GM19468 (cell line): ENCODE data around the gene ABHD16A.

Experiments
- ATAC-seq: cut with Tn5 transposase; IDR thresholded peaks from one replicate; pipeline ENCODE4 v1.9.1; 2021; ENCODE audit warnings: mild to moderate bottlenecking, moderate library complexity, moderate number of reproducible peaks; ENCODE audit not compliant: unreplicated experiment; ENCODE audit errors: extremely low read depth

The ABHD16A gene

DNA sequence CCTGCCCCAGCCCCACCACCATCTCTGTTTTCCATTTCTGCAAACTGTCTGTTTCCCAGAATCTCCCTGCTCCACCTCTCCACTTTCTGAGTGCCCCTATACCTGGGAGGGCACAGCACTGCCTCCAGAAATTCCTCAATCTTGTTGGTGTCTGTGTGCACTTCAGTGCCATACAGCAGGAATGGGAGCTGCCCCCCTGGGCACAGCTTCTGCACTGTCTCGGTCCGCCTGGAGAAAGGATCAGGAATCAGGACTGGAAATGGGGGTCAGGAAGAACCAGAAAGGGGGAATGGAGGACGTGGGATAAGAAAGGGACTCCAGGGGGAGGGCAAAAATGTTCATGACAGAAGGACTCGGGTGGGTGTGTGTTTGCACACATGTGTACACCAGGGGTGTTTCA, 30.6 kb upstream of the ABHD16A start:
- no peak for ATAC-seq

GRCh38 chr6:31732029-31732428, 28.9 kb upstream of the ABHD16A start:
- ATAC-seq = no peak

DNA sequence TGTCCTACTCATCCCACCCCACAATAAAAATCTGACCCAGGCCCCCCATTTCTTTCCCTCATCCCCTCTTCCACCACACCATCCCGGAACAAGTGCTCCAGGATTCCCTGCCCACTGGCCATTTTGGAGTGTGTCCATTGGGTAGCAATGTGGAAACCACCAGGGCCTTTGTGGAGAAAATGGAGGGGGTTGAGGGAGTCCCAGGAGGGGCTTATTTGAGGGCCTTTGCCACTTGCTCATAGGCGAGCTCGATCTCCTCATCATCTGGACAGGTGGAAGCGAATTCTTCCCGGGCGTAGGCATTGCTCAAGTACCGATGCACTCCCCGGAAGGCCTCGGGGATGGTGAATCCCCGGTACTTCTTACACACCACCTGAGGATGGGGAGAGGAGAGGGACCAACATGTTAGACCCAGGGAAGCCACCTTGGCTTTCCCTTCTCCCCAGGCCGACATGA, 27.5 kb upstream of the ABHD16A start:
- ATAC-seq = no peak

- ATAC-seq = no peak
Measured at GRCh38 chr6:31729979-31730630, 27.0 kb upstream of the ABHD16A start.

GRCh38 chr6:31729515-31729978, 26.4 kb upstream of the ABHD16A start:
- ATAC-seq = no peak

DNA sequence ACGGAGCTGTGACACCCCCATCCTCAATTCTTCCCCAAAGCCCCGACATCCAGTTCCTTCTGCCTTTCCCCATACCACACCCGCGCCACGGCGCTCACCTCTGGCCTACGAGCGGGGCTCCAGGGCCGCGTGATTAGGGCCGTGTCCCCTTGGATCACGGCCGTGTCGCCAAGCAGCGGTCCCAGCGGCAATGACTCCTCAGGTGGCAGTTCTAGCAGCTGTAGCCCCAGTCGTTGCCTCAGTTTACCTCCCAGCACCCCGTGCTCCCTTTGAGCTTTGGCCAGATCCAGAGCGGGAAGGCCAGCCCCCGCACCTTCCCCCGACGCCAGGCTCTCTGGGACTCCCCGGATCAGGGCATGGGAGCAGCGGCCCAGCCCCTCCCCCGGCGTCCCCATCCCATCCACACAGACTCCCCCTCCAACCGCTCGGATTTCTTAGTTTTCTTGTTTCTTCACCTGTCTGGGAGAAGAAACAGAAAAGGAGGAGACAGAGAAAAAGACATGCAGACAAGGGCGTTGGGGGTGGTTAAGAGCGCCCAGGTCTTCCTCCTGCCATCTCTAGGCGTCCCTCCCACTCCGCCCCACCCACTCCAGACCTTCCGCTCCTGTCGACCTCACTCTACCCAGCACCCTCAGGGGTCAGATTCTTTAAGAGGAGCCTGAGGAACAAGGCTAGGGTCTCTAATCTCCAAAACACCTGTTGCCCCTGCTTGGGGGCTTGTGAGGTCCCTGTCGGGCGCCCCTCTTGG, 25.8 kb upstream of the ABHD16A start, which contains the start of gene DDAH2:
Gene DDAH2 (minus strand): TSS at position 533 of the 748 bp plus-strand sequence. CDS start 138 bp downstream, at position 395.
- no peak for ATAC-seq

DNA sequence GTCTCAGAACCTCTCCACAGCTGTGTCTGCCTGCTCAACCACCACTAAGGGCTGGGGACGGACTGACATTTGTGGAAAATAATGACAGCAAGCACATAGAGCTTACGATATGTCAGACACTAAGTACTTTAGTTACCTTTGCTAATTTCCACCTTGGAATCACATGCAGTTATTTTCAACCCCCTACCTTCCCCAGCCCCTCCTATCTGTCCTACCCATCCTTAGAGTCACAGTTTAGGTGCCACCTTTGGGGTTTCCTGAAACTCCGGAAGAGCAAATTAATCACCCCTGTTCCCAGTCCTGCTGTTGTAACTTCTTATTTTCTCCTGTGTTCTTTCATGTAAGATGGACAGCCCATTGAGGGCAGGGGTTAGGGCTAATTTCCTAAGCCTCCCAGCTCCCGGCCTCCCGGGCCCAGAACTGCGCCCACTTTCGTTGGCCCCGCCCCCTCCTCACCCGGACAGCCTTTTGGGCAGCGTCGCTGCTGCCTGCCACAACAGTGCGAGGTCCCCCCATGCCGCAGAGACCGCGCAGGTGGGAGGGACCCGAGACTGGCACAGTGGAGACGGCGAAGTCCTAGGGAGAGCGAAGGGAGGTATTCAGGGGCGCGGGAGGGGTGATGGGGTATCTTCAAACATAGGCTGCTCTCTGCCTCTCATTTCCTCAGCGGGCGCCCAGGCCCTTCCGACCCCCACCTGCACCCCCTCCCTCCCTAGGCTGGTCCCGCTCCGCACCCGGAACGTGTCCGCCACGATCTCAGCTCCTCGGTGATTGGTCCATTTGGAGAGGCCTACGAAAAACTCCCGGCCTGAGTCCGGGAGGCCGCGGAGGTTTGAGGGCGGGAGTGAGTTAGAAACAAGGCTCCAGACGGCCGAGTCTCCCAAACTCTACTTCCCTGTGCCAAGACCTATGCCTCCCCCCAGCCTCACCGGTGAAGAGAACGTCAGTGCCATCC, 24.9 kb upstream of the ABHD16A start:
- ATAC-seq = no peak

DNA sequence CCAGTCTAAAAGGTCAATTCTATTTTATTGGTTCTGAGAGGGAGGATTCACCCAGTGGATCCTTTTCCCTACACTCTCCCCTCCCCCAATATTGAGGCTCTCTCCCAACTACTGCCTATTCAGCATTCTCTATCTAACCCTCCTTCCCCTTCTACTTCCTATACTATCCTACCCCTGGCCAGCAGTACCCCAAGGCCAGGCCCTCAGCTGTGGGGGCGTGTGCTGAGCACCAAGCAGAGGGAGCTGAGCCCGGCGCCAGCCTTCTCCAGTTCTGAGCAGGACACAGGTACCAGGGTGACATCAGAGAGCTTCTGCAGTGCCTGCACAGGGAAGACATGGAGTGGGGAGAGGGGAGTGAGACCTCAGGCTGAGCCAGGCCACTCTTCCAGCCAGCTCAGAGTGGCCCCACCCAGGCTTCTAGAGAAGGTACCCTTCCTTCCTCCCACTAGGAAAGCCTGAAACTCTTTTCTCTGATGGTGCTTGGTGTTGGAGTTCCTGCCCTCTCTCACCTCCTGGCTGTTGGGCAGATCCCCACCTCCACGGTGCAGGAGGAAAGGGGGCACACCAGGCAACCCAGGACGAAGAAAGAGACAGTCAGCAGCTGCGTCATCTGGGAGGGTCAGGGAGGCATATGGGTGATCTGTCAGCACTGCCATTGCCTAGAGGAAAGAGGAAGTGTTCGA, 24.1 kb upstream of the ABHD16A start:
- ATAC-seq = no peak

DNA sequence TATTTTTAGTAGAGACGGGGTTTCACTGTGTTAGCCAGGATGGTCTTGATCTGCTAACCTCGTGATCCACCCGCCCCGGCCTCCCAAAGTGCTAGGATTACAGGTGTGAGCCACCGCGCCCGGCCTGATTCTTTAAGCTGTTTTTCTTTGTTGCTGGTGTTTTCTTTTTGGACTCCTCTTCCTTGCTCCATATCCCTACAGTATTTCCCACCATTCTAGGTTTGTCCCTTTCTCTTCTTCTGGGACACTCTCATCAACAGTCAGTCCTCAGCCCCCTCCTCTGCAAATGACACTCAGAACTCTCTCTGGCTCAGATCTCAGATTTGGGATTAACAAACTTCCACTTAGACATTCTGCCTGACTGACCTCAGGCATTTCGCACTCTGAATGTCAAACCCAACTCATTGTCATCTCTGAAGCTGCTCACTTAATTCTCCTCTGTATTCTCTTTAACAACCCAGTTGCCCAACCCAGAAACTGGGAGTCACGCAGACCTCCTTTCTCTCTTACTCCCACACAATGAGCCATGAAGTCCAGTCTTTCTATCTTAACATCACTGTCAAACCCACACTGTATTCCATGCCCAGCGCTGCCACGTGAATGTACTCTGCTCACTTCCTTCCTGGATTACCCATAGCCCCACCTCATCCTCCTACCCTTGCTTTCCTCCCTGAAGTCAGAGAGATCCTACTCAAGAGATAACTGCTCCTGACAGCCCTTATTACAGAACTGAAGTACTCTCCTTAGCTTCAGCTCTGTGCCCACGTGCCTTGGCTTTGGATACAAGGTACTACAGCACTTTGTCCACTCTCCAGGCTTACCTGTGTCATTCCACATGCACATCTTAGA, 22.6 kb upstream of the ABHD16A start:
- ATAC-seq = no peak

DNA sequence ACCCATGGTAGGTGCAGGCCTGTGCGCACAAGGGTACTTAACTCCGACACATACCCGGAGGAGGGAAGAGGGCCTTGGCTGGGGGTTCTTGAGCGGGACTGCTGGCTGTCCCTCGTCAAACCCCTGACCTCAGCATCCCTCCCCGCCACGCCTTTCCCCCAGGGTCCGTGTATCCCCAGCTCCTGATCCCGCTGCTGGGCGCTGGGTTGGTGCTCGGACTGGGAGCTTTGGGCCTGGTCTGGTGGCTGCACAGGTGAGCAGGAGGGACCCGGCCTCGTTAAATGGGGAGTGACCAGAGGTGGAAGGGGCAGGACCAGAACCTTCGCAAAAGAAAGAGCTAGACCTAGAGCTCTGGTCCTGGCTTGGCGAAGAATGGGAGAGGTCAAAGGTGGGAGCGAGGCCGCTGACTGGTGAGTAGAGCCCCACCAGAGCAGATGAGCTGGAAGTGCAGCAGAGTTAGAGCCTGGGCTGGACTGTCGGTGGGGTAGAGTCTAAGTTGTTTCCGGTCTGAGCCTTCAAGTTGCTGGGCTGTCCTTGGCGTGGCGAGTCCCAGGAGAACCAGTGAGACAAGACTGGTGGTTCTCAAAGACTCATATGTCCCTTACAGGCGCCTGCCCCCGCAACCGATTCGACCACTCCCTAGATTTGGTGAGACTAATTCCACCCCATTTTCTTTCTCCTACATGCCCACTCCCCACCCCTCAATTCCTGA, 21.0 kb upstream of the ABHD16A start:
- ATAC-seq = no peak

- no peak for ATAC-seq
Measured at GRCh38 chr6:31723245-31723979, 20.3 kb upstream of the ABHD16A start, which contains the start of gene MPIG6B. MPIG6B (plus strand) TSS chr6:31723373; CDS start chr6:31723384, 11 bp downstream.

DNA sequence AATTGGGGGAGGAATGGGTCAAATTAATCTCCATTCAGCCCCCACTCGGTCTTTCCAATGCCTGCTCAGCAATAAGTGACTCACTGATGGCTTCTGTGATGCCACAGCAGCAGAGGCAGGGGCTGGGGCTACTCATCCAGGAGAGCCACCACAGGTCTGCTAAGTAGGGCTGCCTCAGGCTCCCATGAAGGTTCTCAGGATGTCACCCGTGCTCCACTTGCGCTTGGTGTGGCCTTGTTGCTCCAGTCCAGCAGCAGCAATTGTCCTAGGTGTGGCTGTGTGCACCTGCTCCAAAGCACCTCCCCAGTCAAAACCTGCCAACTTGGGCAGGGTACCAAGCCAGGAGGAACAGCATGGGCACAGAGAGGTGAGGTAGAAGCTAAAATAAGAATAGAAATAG, 19.0 kb upstream of the ABHD16A start:
- ATAC-seq = no peak

- ATAC-seq = no peak
Measured at GRCh38 chr6:31721351-31722020, 18.4 kb upstream of the ABHD16A start, which contains the start of gene LY6G6C. LY6G6C (minus strand) TSS chr6:31721746; CDS start chr6:31721679, 67 bp downstream.

DNA sequence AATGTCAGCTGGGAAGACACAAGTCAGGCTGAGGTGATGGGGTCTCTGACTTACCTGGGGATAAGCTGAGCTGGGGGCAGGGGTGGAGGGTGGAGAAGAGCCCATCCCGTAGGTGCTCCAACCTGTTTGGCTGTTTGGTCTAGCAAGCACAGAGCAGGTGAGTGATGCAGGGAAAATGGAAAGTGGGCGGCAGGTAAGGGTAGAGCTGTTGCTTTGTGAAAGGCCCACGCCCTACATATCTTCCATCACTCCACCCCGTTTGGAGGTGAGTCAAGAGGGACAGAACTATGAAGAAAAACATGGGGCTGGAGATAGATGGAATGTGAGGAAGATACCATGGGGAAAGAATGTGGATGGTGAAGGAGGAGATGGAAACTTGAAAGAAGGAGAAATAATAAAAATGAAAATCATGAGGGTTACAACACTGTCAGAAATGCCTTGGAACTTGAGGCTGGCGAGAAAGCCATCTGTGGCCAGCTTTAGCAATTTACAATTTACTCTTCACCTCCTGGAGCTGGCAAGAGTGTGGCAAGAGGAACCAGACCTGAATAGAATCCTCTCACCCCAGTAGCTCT, 17.2 kb upstream of the ABHD16A start:
- no peak for ATAC-seq

DNA sequence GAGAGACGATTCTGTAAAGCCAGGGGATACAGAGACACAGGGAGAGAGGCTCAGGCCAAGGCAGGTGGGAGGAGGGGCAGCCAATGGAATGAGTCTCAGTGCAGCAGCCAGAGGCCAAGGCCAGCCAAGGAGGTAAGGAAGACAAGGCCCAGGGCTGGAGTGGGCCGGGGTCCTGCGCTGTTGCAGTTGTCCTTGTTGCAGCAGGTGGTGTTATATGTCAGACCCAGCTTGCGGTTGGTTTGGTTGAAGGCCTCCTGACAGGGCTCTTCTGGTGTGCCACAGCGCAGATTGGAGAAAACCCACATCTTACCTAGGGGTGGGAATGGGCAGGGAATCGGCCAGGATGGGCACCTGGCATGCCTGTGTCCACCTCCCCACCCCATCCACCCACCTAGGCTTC, 15.9 kb upstream of the ABHD16A start:
- ATAC-seq = no peak

GRCh38 chr6:31718265-31718664, 15.1 kb upstream of the ABHD16A start:
- no peak for ATAC-seq
